NCI-H1417 treated with DMSO at 0.1 percent for 48 hours (cell line): Measurements from ENCODE around the gene KCTD18.

ENCODE experiments used
- DNase-seq: peaks from one replicate; lab custom pipeline; 2025; lab: John Stamatoyannopoulos, UW

Gene KCTD18

DNA sequence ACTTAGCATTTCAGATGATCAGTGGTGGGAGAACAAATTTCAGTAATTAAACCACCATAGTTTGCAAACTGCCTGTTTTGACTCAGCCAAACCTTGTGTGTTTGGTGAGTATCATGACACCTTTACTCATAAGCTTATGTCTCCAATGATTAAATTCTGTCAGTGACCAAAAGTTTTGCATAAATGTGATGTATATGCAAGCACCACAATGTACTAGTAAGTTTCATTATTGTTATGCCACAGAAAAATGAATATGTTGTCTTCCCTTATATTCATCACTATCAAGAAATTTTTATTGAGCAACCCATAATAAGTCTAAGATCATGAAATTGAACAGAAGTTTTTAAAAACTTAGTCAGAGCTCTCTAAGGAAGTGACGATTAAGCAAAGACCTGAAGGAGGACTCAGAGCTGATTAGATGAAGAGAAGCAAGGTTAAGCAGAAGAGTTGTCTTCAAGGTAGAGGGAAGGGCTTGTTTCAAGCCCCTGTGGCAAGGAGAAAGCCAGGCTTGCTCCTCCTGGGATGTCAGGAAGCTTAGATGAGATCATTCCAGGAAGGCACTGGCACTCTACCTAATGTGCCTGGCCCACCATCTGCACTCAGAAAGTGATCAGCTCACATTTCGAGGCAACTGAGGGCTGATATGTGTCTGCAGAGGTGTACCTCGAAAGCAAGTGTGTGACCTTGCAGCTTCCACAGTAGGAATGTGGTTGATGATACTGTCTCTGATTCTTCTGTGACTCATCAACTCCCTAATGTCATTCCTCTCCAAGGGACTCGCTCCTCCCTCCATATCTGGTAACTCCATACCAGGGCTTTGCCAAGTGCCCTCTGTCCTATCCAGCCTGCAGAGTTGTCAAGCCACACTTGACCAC is 54.7 kb downstream of the KCTD18 start:
- no peak for DNase-seq

- DNase-seq = no peak
Observed at GRCh38 chr2:200453853-200454534, 55.9 kb downstream of the KCTD18 start.

DNA sequence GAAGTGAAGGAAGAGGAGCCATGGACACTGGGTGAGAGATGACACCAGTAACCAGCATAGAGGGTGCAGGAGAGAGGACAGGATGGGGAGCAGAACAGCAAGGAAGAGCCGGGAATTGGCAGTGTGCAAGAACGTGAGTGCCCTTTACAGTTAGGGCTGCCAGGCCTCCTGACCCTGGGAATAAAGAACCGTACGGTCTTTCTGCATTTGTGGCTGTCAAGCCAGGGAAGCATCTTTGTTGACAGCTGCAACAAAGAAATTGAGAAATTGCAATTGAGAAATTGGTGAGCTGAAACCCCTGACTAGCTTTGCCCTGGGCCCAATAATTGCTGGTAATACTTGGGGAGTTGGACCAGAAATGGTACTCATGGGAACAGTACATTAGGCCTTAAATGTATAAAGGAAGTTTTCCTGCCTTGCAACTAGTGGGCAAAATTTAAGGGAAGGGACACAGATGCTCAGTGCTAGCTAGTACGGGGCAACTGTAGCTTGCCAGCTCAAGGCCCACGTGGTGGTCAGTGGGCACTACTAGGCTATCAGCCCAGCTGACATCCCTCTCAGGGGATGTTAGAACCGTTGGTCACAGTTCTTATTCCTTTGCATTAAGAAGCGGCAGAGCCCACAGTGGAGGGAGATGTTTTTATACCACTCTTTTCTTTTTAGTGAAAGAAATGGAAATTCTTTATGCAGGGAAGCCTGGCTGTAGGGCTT is 56.6 kb downstream of the KCTD18 start:
- DNase-seq = no peak

GRCh38 chr2:200452377-200452776 is 57.5 kb downstream of the KCTD18 start:
- no peak for DNase-seq

GRCh38 chr2:200451511-200451910 is 58.4 kb downstream of the KCTD18 start:
- DNase-seq = no peak

GRCh38 chr2:200450288-200450687 is 59.6 kb downstream of the KCTD18 start:
- no peak for DNase-seq

GRCh38 chr2:200449149-200449548 is 60.7 kb downstream of the KCTD18 start:
- no peak for DNase-seq

DNA sequence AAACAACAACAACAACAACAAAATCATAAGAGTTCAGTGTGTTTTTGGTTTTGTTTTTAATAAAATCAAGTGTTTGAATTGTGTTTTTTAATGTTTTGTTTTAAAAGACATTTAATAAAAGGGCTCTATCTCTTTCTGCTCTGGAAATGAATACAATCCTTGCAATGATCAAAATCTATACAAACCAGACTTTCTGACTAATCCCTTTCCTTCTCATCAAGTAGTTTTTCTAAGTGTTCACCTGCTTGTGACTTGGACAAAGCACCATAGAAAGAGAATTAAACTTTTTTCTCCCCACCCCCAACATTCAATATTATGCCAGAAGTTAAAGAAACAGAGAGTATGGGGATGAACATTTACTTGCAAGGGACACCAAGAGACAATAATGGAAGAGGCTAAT is 61.4 kb downstream of the KCTD18 start:
- no peak for DNase-seq

- no peak for DNase-seq
Observed at GRCh38 chr2:200447139-200447855, 62.6 kb downstream of the KCTD18 start.

- DNase-seq = no peak
Observed at GRCh38 chr2:200446612-200447011, 63.3 kb downstream of the KCTD18 start.

- no peak for DNase-seq
Observed at GRCh38 chr2:200445284-200445683, 64.6 kb downstream of the KCTD18 start.

DNA sequence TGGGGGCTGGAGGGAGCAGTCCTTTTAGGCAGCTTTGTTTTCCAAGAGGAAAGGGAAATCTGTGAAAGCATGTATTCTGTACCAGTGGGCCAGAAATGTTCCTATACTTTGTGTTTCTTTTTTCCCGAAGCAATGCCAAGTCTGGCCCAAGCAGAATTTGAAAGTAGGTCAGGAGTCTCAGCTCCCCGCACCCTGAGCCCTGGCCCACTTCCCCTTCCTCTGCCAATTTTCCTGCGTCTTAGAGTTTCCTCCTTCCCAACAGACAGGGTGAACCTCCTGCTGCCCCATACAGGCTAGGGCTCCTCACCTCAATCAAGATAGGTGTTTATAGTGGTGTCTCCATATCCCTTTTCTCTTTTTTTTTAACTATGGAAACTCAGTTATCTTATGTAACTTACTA is 65.3 kb downstream of the KCTD18 start:
- no peak for DNase-seq

DNA sequence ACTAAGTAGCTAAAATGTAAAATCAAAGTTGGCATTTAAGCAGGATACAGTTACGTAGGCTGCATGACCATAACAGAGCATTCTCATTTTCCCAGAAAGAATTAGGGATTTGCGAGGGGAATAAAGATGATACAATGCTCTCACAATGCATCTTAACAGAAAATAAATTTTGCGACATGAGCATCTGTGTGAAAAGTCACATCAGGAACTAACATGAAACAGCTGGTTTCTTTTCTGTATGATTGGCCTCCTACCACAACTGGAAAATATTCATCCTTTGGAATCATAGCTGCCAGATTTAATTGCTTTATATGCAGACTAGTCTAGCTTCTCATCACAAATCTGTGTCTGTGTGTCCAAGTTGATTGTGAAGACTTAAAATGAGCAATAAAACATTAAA is 66.0 kb downstream of the KCTD18 start:
- no peak for DNase-seq

GRCh38 chr2:200443376-200443775 is 66.5 kb downstream of the KCTD18 start:
- no peak for DNase-seq

- no peak for DNase-seq
Observed at GRCh38 chr2:200442471-200442870, 67.4 kb downstream of the KCTD18 start.

- DNase-seq = no peak
Observed at GRCh38 chr2:200439981-200440380, 69.9 kb downstream of the KCTD18 start.
